Panc1 (cell line): ENCODE data around the gene CCDC85C. TPM values are rescaled to one million over a fixed set of nuclear protein-coding genes. Genes with fewer than 3 reads are reported as not detected.
"Not testable (repeated sequence)": the region's sequence is repeated elsewhere in the genome, so short reads cannot be mapped to it uniquely, and the experiment has no call there.

Experiments
- ATAC-seq: fragments of 200-7000 bp; cut with Tn5 transposase; 2 replicates; pipeline ENCODE4 v1.9.1; 2020; ENCODE audit warnings: mild to moderate bottlenecking, moderate library complexity
- BruUV-seq: library from RNA; stranded (reverse); fragments of 400-500 nt; replicated peaks from 2 replicates; lab custom pipeline; 2021; lab: Mats Ljungman, UMichigan
- CTCF ChIA-PET: fragments of 300-600 bp; sonication (Branson Sonifier 250); formaldehyde crosslinking; loops from one replicate; lab custom pipeline; 2022; ENCODE audit warnings: antibody characterized with exemption; lab: Charles Lee
- POLR2A ChIA-PET: fragments of 300-600 bp; sonication (Branson Sonifier 250); formaldehyde crosslinking; loops from one replicate; lab custom pipeline; 2022; ENCODE audit warnings: antibody characterized with exemption; lab: Charles Lee
- DNase-seq: peaks from one replicate; pipeline ENCODE4 v3.0.0-alpha.2; 2010; ENCODE audit warnings: low read depth, low spot score
- H3K27ac ChIP-seq: 2 replicates; pipeline ENCODE4 v1.5.1; 2011; ENCODE audit warnings: mild to moderate bottlenecking, low read length, inconsistent platforms
- H3K27me3 ChIP-seq: fragments of 200-500 bp; sonication (Bioruptor generic); 2 replicates; pipeline ENCODE4 v1.6.0; 2014; ENCODE audit warnings: low read length, inconsistent platforms; ENCODE audit not compliant: control insufficient read depth, insufficient read depth
- H3K36me3 ChIP-seq: fragments of 200-500 bp; sonication (Bioruptor generic); 2 replicates; pipeline ENCODE4 v1.5.1; 2014; ENCODE audit warnings: inconsistent platforms, mild to moderate bottlenecking, low read length, moderate library complexity; ENCODE audit not compliant: control insufficient read depth, insufficient read depth
- H3K4me1 ChIP-seq: 2 replicates; pipeline ENCODE4 v1.5.1; 2011; ENCODE audit warnings: inconsistent platforms, mild to moderate bottlenecking, low read length, moderate library complexity; ENCODE audit not compliant: control insufficient read depth, insufficient read depth
- H3K4me3 ChIP-seq, 2 experiments: 2 replicates each; pipeline ENCODE4 v1.5.1; 2011 to 2012; ENCODE audit warnings: low read depth in 2 of 2, low read length in 2 of 2, mild to moderate bottlenecking in 2 of 2, inconsistent platforms in 1 of 2, moderate library complexity in 1 of 2
- H3K9me3 ChIP-seq: fragments of 200-500 bp; sonication (Bioruptor generic); 2 replicates; pipeline ENCODE4 v1.5.1; 2014; ENCODE audit warnings: low read depth, mild to moderate bottlenecking, inconsistent platforms, low read length, moderate library complexity; ENCODE audit not compliant: control insufficient read depth, insufficient read depth
- POLR2AphosphoS5 ChIP-seq: IDR thresholded peaks from 2 replicates; pipeline ENCODE4 v1.6.1; 2012; ENCODE audit warnings: mild to moderate bottlenecking, low read depth, low read length, moderate library complexity
- SIN3A ChIP-seq: IDR thresholded peaks from 2 replicates; pipeline ENCODE4 v1.6.1; 2012; ENCODE audit warnings: low read depth, mild to moderate bottlenecking, low read length, moderate library complexity, borderline replicate concordance; ENCODE audit not compliant: insufficient read depth
- TCF7L2 ChIP-seq: IDR thresholded peaks from 2 replicates; pipeline ENCODE4 v1.6.1; 2011; ENCODE audit warnings: mild to moderate bottlenecking, low read depth, low read length, inconsistent platforms
- in situ Hi-C: cut with HindIII; loops from 2 replicates; pipeline ENCODE4 v1.10.0; 2016; ENCODE audit warnings: low sequenced_read_pairs, low pct_unique_long_range_greater_than_20kb
- intact Hi-C: fragments of 100-400 bp; cut with micrococcal nuclease; formaldehyde crosslinking; loops from one replicate; pipeline ENCODE4 v1.10.0; 2022; ENCODE audit not compliant: unreplicated experiment
- total RNA-seq: library from RNA; stranded (reverse); gene quantifications from one replicate; pipeline ENCODE4 v1.2.1, GENCODE V29; 2021; ENCODE audit not compliant: unreplicated experiment
- TF ChIP-seq, protein P1 (sequence below), 2 experiments: IDR thresholded peaks; 2 replicates each; pipeline ENCODE4 v1.6.1; 2011 to 2012; ENCODE audit warnings: low read depth in 2 of 2, control low read depth in 1 of 2, low read length in 1 of 2, mild to moderate bottlenecking in 1 of 2, moderate library complexity in 1 of 2; ENCODE audit not compliant: insufficient read depth in 1 of 2
- TF ChIP-seq, protein P2 (sequence below): fragments of 450-650 bp; IDR thresholded peaks from 2 replicates; pipeline ENCODE4 v1.5.1; 2017; ENCODE audit warnings: mild to moderate bottlenecking

CCDC85C gene
- total RNA-seq, 1 experiment from 2014 or later, result 96.6 TPM

DNA sequence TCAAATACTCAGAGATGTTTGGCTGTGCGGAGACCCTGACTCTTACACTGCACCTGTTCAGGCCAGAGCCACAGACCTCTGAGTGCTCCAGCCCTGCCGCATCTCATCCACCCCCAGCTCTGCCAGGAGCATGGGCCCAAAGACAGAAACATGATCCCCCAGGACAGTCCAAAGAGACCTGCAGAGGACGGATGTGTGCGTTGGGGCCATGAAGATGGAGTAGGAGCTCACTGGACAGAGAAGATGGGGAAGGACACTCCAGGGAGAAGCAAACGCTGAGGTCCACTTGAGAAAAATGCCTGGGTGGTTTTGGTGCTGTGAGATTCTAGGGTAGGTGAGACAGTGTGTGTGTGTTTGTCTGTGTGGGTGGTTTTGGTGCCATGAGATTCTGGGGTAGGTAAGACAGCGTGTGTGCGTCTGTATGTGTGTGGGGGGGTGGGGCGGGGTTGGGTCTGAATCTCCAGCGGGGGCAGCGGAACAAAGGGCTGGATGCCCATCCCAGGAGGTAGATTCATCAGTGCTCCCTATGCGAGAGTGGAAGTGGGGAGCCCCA, 40.1 kb upstream of the CCDC85C start:
- Histone ChIP-seq H3K27ac (no peak overlapping the region), H3K36me3 (no peaks in the 10 kb centered on the region), H3K4me1 (no peaks in the 10 kb centered on the region), H3K9me3 (no peaks in the 10 kb centered on the region), H3K27me3 (no peaks in the 10 kb centered on the region), H3K4me3 (no peak overlapping the region)
- DNase-seq (no peak), ATAC-seq (no peak)
- in situ Hi-C loops, result no loop called here
- TF ChIP-seq, protein P1, sequence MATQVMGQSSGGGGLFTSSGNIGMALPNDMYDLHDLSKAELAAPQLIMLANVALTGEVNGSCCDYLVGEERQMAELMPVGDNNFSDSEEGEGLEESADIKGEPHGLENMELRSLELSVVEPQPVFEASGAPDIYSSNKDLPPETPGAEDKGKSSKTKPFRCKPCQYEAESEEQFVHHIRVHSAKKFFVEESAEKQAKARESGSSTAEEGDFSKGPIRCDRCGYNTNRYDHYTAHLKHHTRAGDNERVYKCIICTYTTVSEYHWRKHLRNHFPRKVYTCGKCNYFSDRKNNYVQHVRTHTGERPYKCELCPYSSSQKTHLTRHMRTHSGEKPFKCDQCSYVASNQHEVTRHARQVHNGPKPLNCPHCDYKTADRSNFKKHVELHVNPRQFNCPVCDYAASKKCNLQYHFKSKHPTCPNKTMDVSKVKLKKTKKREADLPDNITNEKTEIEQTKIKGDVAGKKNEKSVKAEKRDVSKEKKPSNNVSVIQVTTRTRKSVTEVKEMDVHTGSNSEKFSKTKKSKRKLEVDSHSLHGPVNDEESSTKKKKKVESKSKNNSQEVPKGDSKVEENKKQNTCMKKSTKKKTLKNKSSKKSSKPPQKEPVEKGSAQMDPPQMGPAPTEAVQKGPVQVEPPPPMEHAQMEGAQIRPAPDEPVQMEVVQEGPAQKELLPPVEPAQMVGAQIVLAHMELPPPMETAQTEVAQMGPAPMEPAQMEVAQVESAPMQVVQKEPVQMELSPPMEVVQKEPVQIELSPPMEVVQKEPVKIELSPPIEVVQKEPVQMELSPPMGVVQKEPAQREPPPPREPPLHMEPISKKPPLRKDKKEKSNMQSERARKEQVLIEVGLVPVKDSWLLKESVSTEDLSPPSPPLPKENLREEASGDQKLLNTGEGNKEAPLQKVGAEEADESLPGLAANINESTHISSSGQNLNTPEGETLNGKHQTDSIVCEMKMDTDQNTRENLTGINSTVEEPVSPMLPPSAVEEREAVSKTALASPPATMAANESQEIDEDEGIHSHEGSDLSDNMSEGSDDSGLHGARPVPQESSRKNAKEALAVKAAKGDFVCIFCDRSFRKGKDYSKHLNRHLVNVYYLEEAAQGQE (IDR thresholded peaks at IDR 0.05; ENCODE audit: insufficient read depth in 1 of 2, low read depth in 2 of 2, low read length in 1 of 2), result no peak
- no peak for TF ChIP-seq TCF7L2
- no peak for TF ChIP-seq SIN3A
- TF ChIP-seq POLR2AphosphoS5, result no peak
- TF ChIP-seq, protein P2, sequence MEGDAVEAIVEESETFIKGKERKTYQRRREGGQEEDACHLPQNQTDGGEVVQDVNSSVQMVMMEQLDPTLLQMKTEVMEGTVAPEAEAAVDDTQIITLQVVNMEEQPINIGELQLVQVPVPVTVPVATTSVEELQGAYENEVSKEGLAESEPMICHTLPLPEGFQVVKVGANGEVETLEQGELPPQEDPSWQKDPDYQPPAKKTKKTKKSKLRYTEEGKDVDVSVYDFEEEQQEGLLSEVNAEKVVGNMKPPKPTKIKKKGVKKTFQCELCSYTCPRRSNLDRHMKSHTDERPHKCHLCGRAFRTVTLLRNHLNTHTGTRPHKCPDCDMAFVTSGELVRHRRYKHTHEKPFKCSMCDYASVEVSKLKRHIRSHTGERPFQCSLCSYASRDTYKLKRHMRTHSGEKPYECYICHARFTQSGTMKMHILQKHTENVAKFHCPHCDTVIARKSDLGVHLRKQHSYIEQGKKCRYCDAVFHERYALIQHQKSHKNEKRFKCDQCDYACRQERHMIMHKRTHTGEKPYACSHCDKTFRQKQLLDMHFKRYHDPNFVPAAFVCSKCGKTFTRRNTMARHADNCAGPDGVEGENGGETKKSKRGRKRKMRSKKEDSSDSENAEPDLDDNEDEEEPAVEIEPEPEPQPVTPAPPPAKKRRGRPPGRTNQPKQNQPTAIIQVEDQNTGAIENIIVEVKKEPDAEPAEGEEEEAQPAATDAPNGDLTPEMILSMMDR, result no peak
- no TSS peak for BruUV-seq
- POLR2A ChIA-PET, result no interaction called here
- intact Hi-C loops, result no loop called here
- CTCF ChIA-PET, result no interaction called here

DNA sequence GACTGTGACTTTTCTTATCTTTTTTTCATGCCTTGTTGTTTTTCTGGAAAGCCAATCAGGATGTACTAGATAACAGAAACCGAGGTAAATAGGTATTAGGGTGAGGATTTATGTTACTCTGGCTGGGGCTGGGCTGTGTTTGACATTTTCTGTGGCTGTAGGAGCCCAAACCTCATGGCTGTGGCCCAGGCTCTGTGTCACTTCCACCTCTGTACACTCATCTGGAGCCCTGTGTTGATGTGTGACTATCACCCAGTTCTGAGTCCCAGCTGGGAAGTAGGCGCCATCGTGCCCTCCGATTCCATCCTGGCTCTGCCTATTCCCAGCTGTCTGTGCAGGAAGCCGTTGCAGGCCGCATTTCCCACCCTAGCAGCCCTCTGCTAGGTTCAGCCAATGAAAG, 39.3 kb upstream of the CCDC85C start:
- CTCF ChIA-PET, result no interaction called here
- H3K4me1 ChIP-seq, result no peaks in the 10 kb centered on the region
- no peak overlapping the region for H3K4me3 ChIP-seq
- no peaks in the 10 kb centered on the region for H3K9me3 ChIP-seq
- no peaks in the 10 kb centered on the region for H3K36me3 ChIP-seq
- ATAC-seq, result no peak
- H3K27ac ChIP-seq, result no peak overlapping the region
- TF ChIP-seq, protein P2, result no peak
- TF ChIP-seq SIN3A, result no peak
- no peak for TF ChIP-seq POLR2AphosphoS5
- TF ChIP-seq TCF7L2, result no peak
- TF ChIP-seq, protein P1 (IDR thresholded peaks at IDR 0.05; ENCODE audit: insufficient read depth in 1 of 2, low read depth in 2 of 2, low read length in 1 of 2), result no peak
- in situ Hi-C loops, result no loop called here
- DNase-seq, result no peak
- intact Hi-C loops, result no loop called here
- POLR2A ChIA-PET, result no interaction called here
- H3K27me3 ChIP-seq, result no peaks in the 10 kb centered on the region
- no TSS peak for BruUV-seq

DNA sequence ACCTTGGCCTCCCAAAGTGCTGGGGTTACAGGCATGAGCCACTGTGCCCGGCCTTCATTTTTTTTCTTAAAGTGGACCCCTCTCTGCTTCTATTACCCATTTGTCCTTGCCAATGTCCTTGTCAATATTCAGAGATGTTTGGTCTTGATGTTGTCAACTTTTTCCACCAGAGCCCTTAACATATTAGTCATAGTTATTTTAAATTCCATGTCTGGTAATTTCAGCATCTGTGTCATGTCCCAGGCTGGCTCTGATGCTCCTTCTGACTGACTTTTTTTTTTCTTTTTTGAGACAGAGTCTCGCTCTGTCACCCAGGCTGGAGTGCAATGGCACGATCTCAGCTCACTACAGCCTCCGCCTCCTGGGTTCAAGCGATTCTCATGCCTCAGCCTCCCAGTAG, 38.8 kb upstream of the CCDC85C start:
- H3K9me3 ChIP-seq, H3K4me3 ChIP-seq, intact Hi-C loops, in situ Hi-C loops, H3K4me1 ChIP-seq, BruUV-seq, H3K27ac ChIP-seq, H3K27me3 ChIP-seq, POLR2A ChIA-PET, DNase-seq, H3K36me3 ChIP-seq, ATAC-seq: not testable (repeated sequence)
- CTCF ChIA-PET, result interaction anchor here (0.7 kb wide), 1 partner anchor 10 kb away, joined by 3 read pairs; no protein-coding TSS in a partner anchor
